ENCODE measurements around the gene MYL10.

Gene MYL10

GRCh38 chr7:101635484-101635883, 6.4 kb upstream of the MYL10 start:
- H3K4me1 Mint-ChIP-seq, result peaks cover 28% of the 10 kb centered on the region
- no peaks in the 10 kb centered on the region for H3K36me3 Mint-ChIP-seq (ENCODE audit: low read depth)
- no peaks in the 10 kb centered on the region for H3K9me3 Mint-ChIP-seq
- H3K4me3 Mint-ChIP-seq, result no peak overlapping the region
- peaks cover 5% of the 10 kb centered on the region for H3K27me3 Mint-ChIP-seq (ENCODE audit: low read depth)
- no peak overlapping the region for H3K27ac Mint-ChIP-seq
- TF ChIP-seq, protein P1, sequence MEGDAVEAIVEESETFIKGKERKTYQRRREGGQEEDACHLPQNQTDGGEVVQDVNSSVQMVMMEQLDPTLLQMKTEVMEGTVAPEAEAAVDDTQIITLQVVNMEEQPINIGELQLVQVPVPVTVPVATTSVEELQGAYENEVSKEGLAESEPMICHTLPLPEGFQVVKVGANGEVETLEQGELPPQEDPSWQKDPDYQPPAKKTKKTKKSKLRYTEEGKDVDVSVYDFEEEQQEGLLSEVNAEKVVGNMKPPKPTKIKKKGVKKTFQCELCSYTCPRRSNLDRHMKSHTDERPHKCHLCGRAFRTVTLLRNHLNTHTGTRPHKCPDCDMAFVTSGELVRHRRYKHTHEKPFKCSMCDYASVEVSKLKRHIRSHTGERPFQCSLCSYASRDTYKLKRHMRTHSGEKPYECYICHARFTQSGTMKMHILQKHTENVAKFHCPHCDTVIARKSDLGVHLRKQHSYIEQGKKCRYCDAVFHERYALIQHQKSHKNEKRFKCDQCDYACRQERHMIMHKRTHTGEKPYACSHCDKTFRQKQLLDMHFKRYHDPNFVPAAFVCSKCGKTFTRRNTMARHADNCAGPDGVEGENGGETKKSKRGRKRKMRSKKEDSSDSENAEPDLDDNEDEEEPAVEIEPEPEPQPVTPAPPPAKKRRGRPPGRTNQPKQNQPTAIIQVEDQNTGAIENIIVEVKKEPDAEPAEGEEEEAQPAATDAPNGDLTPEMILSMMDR (IDR thresholded peaks at IDR 0.05; ENCODE audit: unreplicated experiment in 3 of 3), result no peak

DNA sequence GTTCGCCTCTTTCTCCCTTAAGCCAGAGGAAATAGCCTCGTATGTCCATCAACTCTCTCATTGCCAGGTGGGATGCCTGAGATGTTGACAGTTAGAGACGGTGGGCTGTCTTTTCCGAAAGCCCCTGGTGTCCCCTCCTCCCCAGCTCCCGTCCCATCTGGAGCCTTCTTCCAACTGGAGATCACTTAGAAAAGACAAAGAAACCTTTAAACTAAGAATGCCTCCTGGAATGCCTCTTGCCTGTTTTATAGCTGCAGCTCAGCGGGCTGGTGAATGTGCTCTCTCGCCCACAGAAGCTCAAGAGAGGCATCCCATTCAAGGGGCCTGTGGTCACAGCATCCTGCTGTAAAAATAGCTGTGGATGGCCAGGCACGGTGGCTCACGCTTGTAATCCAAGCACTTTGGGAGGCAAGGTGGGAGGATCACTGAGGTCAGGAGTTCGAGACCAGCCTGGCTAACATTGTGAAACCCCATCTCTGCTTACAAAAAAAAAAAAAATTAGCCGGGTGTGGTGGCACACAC, 5.2 kb upstream of the MYL10 start:
- Mint-ChIP-seq H3K36me3 (ENCODE audit: low read depth) (no peaks in the 10 kb centered on the region), H3K4me3 (no peak overlapping the region), H3K4me1 (peaks cover 28% of the 10 kb centered on the region), H3K27me3 (ENCODE audit: low read depth) (peaks cover 5% of the 10 kb centered on the region), H3K27ac (peak overlapping the region in 2 of 3 experiments; percentile 34 to 55), H3K9me3 (no peaks in the 10 kb centered on the region)
- TF ChIP-seq, protein P1 (IDR thresholded peaks at IDR 0.05; ENCODE audit: unreplicated experiment in 3 of 3), result no peak

GRCh38 chr7:101633511-101633910, 4.4 kb upstream of the MYL10 start:
- H3K4me3 Mint-ChIP-seq, result no peak overlapping the region
- H3K9me3 Mint-ChIP-seq, result no peaks in the 10 kb centered on the region
- no peaks in the 10 kb centered on the region for H3K36me3 Mint-ChIP-seq (ENCODE audit: low read depth)
- peak overlapping the region in 2 of 3 experiments; percentile 34 to 55 for H3K27ac Mint-ChIP-seq
- peaks cover 32% of the 10 kb centered on the region for H3K4me1 Mint-ChIP-seq
- H3K27me3 Mint-ChIP-seq (ENCODE audit: low read depth), result peaks cover 5% of the 10 kb centered on the region
- TF ChIP-seq, protein P1 (IDR thresholded peaks at IDR 0.05; ENCODE audit: unreplicated experiment in 3 of 3), result no peak

GRCh38 chr7:101632641-101633040, 3.5 kb upstream of the MYL10 start:
- Mint-ChIP-seq H3K4me1 (peaks cover 39% of the 10 kb centered on the region), H3K27ac (peak overlapping the region; percentile 38 to 78 (median 40)), H3K4me3 (no peak overlapping the region), H3K36me3 (ENCODE audit: low read depth) (no peaks in the 10 kb centered on the region), H3K9me3 (no peaks in the 10 kb centered on the region), H3K27me3 (ENCODE audit: low read depth) (peaks cover 5% of the 10 kb centered on the region)
- TF ChIP-seq, protein P1 (IDR thresholded peaks at IDR 0.05; ENCODE audit: unreplicated experiment in 3 of 3), result no peak

DNA sequence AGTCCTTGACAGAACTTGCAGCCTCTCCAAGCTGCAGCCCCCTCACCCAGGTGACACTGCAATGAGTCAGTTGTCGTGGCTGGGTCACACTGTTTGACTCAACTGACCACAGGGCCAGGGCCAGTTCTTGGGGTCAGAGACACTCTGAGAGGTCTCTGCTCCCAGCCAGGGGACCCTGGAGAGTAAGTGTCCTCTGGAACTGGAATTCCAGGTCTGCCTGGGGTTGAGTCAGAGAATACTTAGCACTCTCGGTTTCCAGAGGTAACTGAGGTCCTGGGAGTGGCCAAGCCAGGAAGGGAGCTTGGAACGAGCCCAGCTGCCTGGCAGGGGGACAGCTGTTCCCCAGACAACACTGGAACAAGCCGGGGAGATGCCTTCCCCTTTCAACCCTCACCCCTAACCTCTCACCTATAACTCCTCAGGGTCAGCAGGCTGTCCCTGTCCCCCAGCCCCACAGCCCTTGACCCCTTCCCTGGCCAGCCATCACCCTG, 2.2 kb upstream of the MYL10 start:
- Mint-ChIP-seq H3K4me1 (peaks cover 41% of the 10 kb centered on the region), H3K36me3 (ENCODE audit: low read depth) (no peaks in the 10 kb centered on the region), H3K27me3 (ENCODE audit: low read depth) (peaks cover 5% of the 10 kb centered on the region), H3K27ac (peak overlapping the region; percentile 40 to 78 (median 53)), H3K9me3 (no peaks in the 10 kb centered on the region), H3K4me3 (no peak overlapping the region)
- TF ChIP-seq, protein P1 (IDR thresholded peaks at IDR 0.05; ENCODE audit: unreplicated experiment in 3 of 3), result no peak

- Mint-ChIP-seq H3K36me3 (ENCODE audit: low read depth) (no peaks in the 10 kb centered on the region), H3K9me3 (no peaks in the 10 kb centered on the region), H3K4me3 (no peak overlapping the region), H3K4me1 (peaks cover 48% of the 10 kb centered on the region), H3K27ac (no peak overlapping the region), H3K27me3 (ENCODE audit: low read depth) (peaks cover 11% of the 10 kb centered on the region)
- TF ChIP-seq, protein P1 (IDR thresholded peaks at IDR 0.05; ENCODE audit: unreplicated experiment in 3 of 3), result no peak
Measured at GRCh38 chr7:101630591-101630990, 1.5 kb upstream of the MYL10 start.
